ENCODE results near the gene ADAP1. TPM values are rescaled to one million over a fixed set of nuclear protein-coding genes. Genes with fewer than 3 reads are reported as not detected.

The ADAP1 gene
- total and polyA plus RNA-seq, 2 of the 8 experiments (the other 6 are each of a cell fraction or from before 2014, with no cell fraction given), result 5.8 to 6.1 TPM

- no peak for TF ChIP-seq TCF12 (IDR thresholded peaks at IDR 0.05; ENCODE audit: low read depth, low read length)
- TF ChIP-seq CTBP2 (IDR thresholded peaks at IDR 0.05; ENCODE audit: borderline replicate concordance, insufficient read depth, insufficient read length, low read length), result no peak
- TF ChIP-seq KDM5A (IDR thresholded peaks at IDR 0.05; ENCODE audit: low read length), result no peak
- TF ChIP-seq RFX5 (IDR thresholded peaks at IDR 0.05; ENCODE audit: borderline replicate concordance, low read depth, low read length), result no peak
These were observed 32.7 kb downstream of the ADAP1 start (continued) for GRCh38 chr7:921581-922333.
